Measurements from ENCODE around the gene SPNS1.

DNA sequence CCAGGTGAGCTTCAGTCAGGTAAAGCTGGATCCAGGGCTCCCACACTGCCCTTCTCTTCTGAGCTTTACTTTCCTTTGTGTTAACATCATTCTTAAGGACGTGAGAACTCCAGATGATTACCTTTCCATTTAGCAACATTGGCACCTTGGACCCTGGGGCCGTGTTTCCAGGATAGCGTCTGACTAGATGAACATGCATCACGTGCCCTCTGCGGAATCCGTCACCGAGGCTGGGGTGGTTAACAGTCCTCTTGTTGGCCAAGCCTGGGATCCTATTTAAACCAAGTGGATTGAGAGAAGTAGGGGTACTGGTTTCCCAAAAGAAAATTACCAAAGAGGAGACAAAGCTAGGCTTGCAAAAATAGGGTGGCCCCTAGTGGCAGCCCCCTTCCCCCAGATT is 6.4 kb downstream of the SPNS1 start:
- TF ChIP-seq, protein P1, sequence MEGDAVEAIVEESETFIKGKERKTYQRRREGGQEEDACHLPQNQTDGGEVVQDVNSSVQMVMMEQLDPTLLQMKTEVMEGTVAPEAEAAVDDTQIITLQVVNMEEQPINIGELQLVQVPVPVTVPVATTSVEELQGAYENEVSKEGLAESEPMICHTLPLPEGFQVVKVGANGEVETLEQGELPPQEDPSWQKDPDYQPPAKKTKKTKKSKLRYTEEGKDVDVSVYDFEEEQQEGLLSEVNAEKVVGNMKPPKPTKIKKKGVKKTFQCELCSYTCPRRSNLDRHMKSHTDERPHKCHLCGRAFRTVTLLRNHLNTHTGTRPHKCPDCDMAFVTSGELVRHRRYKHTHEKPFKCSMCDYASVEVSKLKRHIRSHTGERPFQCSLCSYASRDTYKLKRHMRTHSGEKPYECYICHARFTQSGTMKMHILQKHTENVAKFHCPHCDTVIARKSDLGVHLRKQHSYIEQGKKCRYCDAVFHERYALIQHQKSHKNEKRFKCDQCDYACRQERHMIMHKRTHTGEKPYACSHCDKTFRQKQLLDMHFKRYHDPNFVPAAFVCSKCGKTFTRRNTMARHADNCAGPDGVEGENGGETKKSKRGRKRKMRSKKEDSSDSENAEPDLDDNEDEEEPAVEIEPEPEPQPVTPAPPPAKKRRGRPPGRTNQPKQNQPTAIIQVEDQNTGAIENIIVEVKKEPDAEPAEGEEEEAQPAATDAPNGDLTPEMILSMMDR (IDR thresholded peaks at IDR 0.05), result no peak
- no peak for TF ChIP-seq POLR2A (IDR thresholded peaks at IDR 0.05)
